Keratinocyte (primary cell): ENCODE measurements around the gene PAPSS2. TPM values are rescaled to one million over a fixed set of nuclear protein-coding genes. Genes with fewer than 3 reads are reported as not detected.

ENCODE experiments used
- DNase-seq: peaks from one replicate; pipeline ENCODE4 v3.0.0-alpha.2; 2011; ENCODE audit warnings: low read depth, missing footprints, low spot score
- FAIRE-seq: peaks from 2 replicates; lab custom pipeline; 2011; peaks lifted over from hg19 to GRCh38; lab: Jason Lieb, UNC
- H2AFZ ChIP-seq: 2 replicates; pipeline ENCODE4 v1.6.0; 2012; ENCODE audit warnings: low read length, control low read depth, inconsistent platforms; ENCODE audit not compliant: control insufficient read depth
- H3K27ac ChIP-seq: 2 replicates; pipeline ENCODE4 v1.5.1; 2011; ENCODE audit warnings: low read length; ENCODE audit not compliant: control insufficient read depth, insufficient read depth
- H3K27me3 ChIP-seq: 3 replicates; pipeline ENCODE4 v1.6.0; 2011; ENCODE audit warnings: low read length; ENCODE audit not compliant: control insufficient read depth, insufficient read depth; ENCODE audit errors: extremely low read depth
- H3K36me3 ChIP-seq, 2 experiments: 2 replicates in 1 of 2; 3 replicates in 1 of 2; pipeline ENCODE4 v1.5.1; 2011; ENCODE audit warnings: low read length in 2 of 2, mild to moderate bottlenecking in 1 of 2; ENCODE audit not compliant: control insufficient read depth in 2 of 2, insufficient read depth in 2 of 2; ENCODE audit errors: extremely low read depth in 1 of 2
- H3K4me1 ChIP-seq: 3 replicates; pipeline ENCODE4 v1.5.1; 2011; ENCODE audit warnings: low read length; ENCODE audit not compliant: control insufficient read depth, insufficient read depth; ENCODE audit errors: extremely low read depth
- H3K4me2 ChIP-seq: 3 replicates; pipeline ENCODE4 v1.6.0; 2011; ENCODE audit warnings: low read depth, low read length; ENCODE audit not compliant: control insufficient read depth, insufficient read depth; ENCODE audit errors: extremely low read depth
- H3K4me3 ChIP-seq, 3 experiments: fragments of 200-600 bp in 1 of 3; sonication (generic) in 1 of 3; 2 replicates in 2 of 3; 3 replicates in 1 of 3; pipeline ENCODE4 v1.5.1; 2011 to 2016; ENCODE audit warnings: low read length in 3 of 3, mild to moderate bottlenecking in 3 of 3, control low read depth in 2 of 3, inconsistent platforms in 1 of 3, low read depth in 1 of 3, mixed read lengths in 1 of 3, mixed run types in 1 of 3, moderate library complexity in 1 of 3; ENCODE audit not compliant: control insufficient read depth in 2 of 3, insufficient read depth in 2 of 3; ENCODE audit errors: extremely low read depth in 1 of 3
- H3K79me2 ChIP-seq: 2 replicates; pipeline ENCODE4 v1.6.0; 2012; ENCODE audit warnings: low read length; ENCODE audit not compliant: control insufficient read depth, insufficient read depth
- H3K9ac ChIP-seq: 3 replicates; pipeline ENCODE4 v1.6.0; 2011; ENCODE audit warnings: low read length; ENCODE audit not compliant: control insufficient read depth, insufficient read depth; ENCODE audit errors: extremely low read depth
- H3K9me1 ChIP-seq: 3 replicates; pipeline ENCODE4 v1.6.0; 2011; ENCODE audit warnings: low read length; ENCODE audit not compliant: control insufficient read depth, insufficient read depth; ENCODE audit errors: extremely low read depth
- H3K9me3 ChIP-seq: 2 replicates; pipeline ENCODE4 v1.5.1; 2012; ENCODE audit warnings: low read depth, low read length; ENCODE audit not compliant: control insufficient read depth
- H4K20me1 ChIP-seq: 3 replicates; pipeline ENCODE4 v1.6.0; 2011; ENCODE audit warnings: low read length; ENCODE audit not compliant: control insufficient read depth, insufficient read depth; ENCODE audit errors: extremely low read depth
- CTCF ChIP-seq, 3 experiments: IDR thresholded peaks in 1 of 3; conservative IDR thresholded peaks in 1 of 3; optimal IDR thresholded peaks in 1 of 3; 2 replicates in 2 of 3; 3 replicates in 1 of 3; pipeline versions ENCODE3 to v1.5.1; 2011; ENCODE audit warnings: low read length in 3 of 3, mild to moderate bottlenecking in 3 of 3, moderate library complexity in 2 of 3, control low read depth in 1 of 3, inconsistent platforms in 1 of 3; ENCODE audit not compliant: insufficient read depth in 2 of 3; ENCODE audit errors: extremely low read depth in 1 of 3
- EZH2 ChIP-seq: IDR thresholded peaks from one replicate; pipeline ENCODE4 v1.6.1; 2012; ENCODE audit warnings: inconsistent platforms, mild to moderate bottlenecking, low read length, moderate library complexity
- dilution Hi-C: fragments of 300-500 bp; cut with MboI; formaldehyde crosslinking; loops from one replicate; pipeline ENCODE4 v1.7.0; 2020; ENCODE audit warnings: low sequenced_read_pairs; ENCODE audit not compliant: extremely low pct_ligation_motif_present
- polyA plus RNA-seq, 5 experiments: library from polyadenylated mRNA; depleted of rRNA in 3 of 5; stranded (reverse) in 3 of 5; stranded (forward) in 1 of 5; unstranded in 1 of 5; fragments of >200 nt; gene quantifications; 1 replicate in 1 of 5; 2 replicates in 3 of 5; 3 replicates in 1 of 5; pipeline versions ENCODE4 v1.2.1 to v1.2.3, GENCODE V29; 2011 to 2012; ENCODE audit warnings: missing spikeins in 2 of 5, low read depth in 1 of 5, low replicate concordance in 1 of 5

The PAPSS2 gene
- polyA plus RNA-seq, 1 donor (not counting 4 experiments of a cell fraction or from before 2014, with no cell fraction given): 1.1 TPM

- no peak overlapping the region for H3K4me3 ChIP-seq
- DNase-seq (no peak), FAIRE-seq (no peak)
- no peak overlapping the region for H3K27ac ChIP-seq
- H4K20me1 ChIP-seq: no peaks in the 10 kb centered on the region
- no peaks in the 10 kb centered on the region for H3K9me1 ChIP-seq
- H3K27me3 ChIP-seq: no peaks in the 10 kb centered on the region
- TF ChIP-seq EZH2: no peak
- no peak for TF ChIP-seq CTCF (optimal IDR thresholded peaks at IDR 0.05 in 1 of 3, IDR thresholded peaks at IDR 0.05 in 1 of 3, conservative IDR thresholded peaks at IDR 0.05 in 1 of 3; ENCODE audit: extremely low read depth in 1 of 3, insufficient read depth in 2 of 3, low read length in 3 of 3)
- dilution Hi-C loops: no loop called here
- no peaks in the 10 kb centered on the region for H3K9me3 ChIP-seq
- no peak overlapping the region for H3K4me2 ChIP-seq
- H2AFZ ChIP-seq: no peak overlapping the region
- peaks cover 5 to 10% of the 10 kb centered on the region in 2 experiments for H3K36me3 ChIP-seq
- H3K4me1 ChIP-seq: no peaks in the 10 kb centered on the region
- H3K79me2 ChIP-seq: peaks cover 14% of the 10 kb centered on the region
- H3K9ac ChIP-seq: no peak overlapping the region
These were observed 130.5 kb downstream of the PAPSS2 start for GRCh38 chr10:87790185-87790584.

GRCh38 chr10:87794285-87794684, 134.6 kb downstream of the PAPSS2 start:
- no peaks in the 10 kb centered on the region for H3K27me3 ChIP-seq
- peaks cover 3% of the 10 kb centered on the region for H4K20me1 ChIP-seq
- DNase-seq (no peak), FAIRE-seq (no peak)
- no peaks in the 10 kb centered on the region for H3K9me3 ChIP-seq
- TF ChIP-seq EZH2 (no peak), CTCF (optimal IDR thresholded peaks at IDR 0.05 in 1 of 3, IDR thresholded peaks at IDR 0.05 in 1 of 3, conservative IDR thresholded peaks at IDR 0.05 in 1 of 3; ENCODE audit: extremely low read depth in 1 of 3, insufficient read depth in 2 of 3, low read length in 3 of 3) (no peak)
- peaks cover 26% of the 10 kb centered on the region for H3K79me2 ChIP-seq
- no peaks in the 10 kb centered on the region for H3K9me1 ChIP-seq
- H3K27ac ChIP-seq: no peak overlapping the region
- H3K36me3 ChIP-seq: peaks cover 4 to 16% of the 10 kb centered on the region in 2 experiments
- no peak overlapping the region for H2AFZ ChIP-seq
- no peak overlapping the region for H3K4me2 ChIP-seq
- no peak overlapping the region for H3K9ac ChIP-seq
- dilution Hi-C loops: no loop called here
- H3K4me3 ChIP-seq: no peak overlapping the region
- H3K4me1 ChIP-seq: no peaks in the 10 kb centered on the region

Other genes starting within 250 kb of the PAPSS2 start
- 11.5 to 17.7 TPM (median 12.5 TPM) in 3 replicates for gene MINPP1, start 155.0 kb upstream of the PAPSS2 start, polyA plus RNA-seq
- gene ATAD1, start 158.3 kb downstream of the PAPSS2 start, polyA plus RNA-seq: 26.2 to 51.0 TPM (median 29.1 TPM) in 3 replicates
- gene KLLN, start 203.7 kb downstream of the PAPSS2 start, polyA plus RNA-seq: 0.10 to 0.31 TPM (median 0.16 TPM) in 3 replicates
- gene PTEN, start 203.7 kb downstream of the PAPSS2 start, polyA plus RNA-seq: 11.7 to 39.4 TPM (median 23.8 TPM) in 3 replicates